Peyer's patch (tissue), 4 donors: ENCODE data around the gene NKAIN2.

Experiments used
- CTCF ChIP-seq, 6 experiments: fragments of 450-650 bp in 4 of 6; fragments of 200-600 bp in 2 of 6; sonication (generic) in 1 of 6; IDR thresholded peaks; one replicate each; pipeline ENCODE4 v1.5.1; 2017 to 2019; ENCODE audit warnings: antibody characterized with exemption in 6 of 6, mild to moderate bottlenecking in 3 of 6, moderate library complexity in 1 of 6
- POLR2A ChIP-seq, 2 donors: fragments of 450-650 bp; IDR thresholded peaks; one replicate each; pipeline ENCODE4 v1.5.1; 2017; ENCODE audit warnings: antibody characterized with exemption in 2 of 2, mild to moderate bottlenecking in 2 of 2, moderate library complexity in 2 of 2

- TF ChIP-seq POLR2A (IDR thresholded peaks at IDR 0.05) (no peak), CTCF (IDR thresholded peaks at IDR 0.05) (no peak)
These were observed 866.2 kb downstream of the NKAIN2 start for GRCh38 chr6:124669713-124670480.
